IPS-18a (cell line): ENCODE measurements around the gene CXorf49B.
"Not testable (repeated sequence)": the region's sequence is repeated elsewhere in the genome, so short reads cannot be mapped to it uniquely, and the experiment has no call there.

Source experiments
- H3K27ac ChIP-seq: one replicate; pipeline ENCODE4 v1.5.1; 2013; ENCODE audit warnings: low read length
- H3K27me3 ChIP-seq: one replicate; pipeline ENCODE4 v1.6.1; 2013; ENCODE audit warnings: mild to moderate bottlenecking, low read length; ENCODE audit not compliant: control insufficient read depth, insufficient read depth
- H3K36me3 ChIP-seq: one replicate; pipeline ENCODE4 v1.6.1; 2013; ENCODE audit warnings: low read depth, low read length; ENCODE audit not compliant: control insufficient read depth
- H3K4me1 ChIP-seq: one replicate; pipeline ENCODE4 v1.6.1; 2013; ENCODE audit warnings: low read depth, low read length; ENCODE audit not compliant: control insufficient read depth
- H3K4me3 ChIP-seq: one replicate; pipeline ENCODE4 v1.5.1; 2013; ENCODE audit warnings: low read length
- H3K9ac ChIP-seq: one replicate; pipeline ENCODE4 v1.6.1; 2013; ENCODE audit warnings: mild to moderate bottlenecking, low read length, moderate library complexity
- H3K9me3 ChIP-seq: one replicate; pipeline ENCODE4 v1.6.1; 2013; ENCODE audit warnings: low read depth, low read length; ENCODE audit not compliant: control insufficient read depth

The CXorf49B gene

GRCh38 chrX:71782225-71782949 lies 19.2 kb downstream of the CXorf49B start:
- not testable (repeated sequence) for H3K36me3 ChIP-seq, H3K27ac ChIP-seq, H3K9me3 ChIP-seq, H3K4me3 ChIP-seq, H3K27me3 ChIP-seq, H3K9ac ChIP-seq, H3K4me1 ChIP-seq

GRCh38 chrX:71782950-71783299 lies 19.8 kb downstream of the CXorf49B start:
- not testable (repeated sequence) for H3K27me3 ChIP-seq, H3K9me3 ChIP-seq, H3K4me3 ChIP-seq, H3K27ac ChIP-seq, H3K36me3 ChIP-seq, H3K9ac ChIP-seq, H3K4me1 ChIP-seq

- not testable (repeated sequence) for H3K27me3 ChIP-seq, H3K27ac ChIP-seq, H3K9me3 ChIP-seq, H3K4me3 ChIP-seq, H3K4me1 ChIP-seq, H3K9ac ChIP-seq, H3K36me3 ChIP-seq
Measured at GRCh38 chrX:71783569-71784347, 20.6 kb downstream of the CXorf49B start.

DNA sequence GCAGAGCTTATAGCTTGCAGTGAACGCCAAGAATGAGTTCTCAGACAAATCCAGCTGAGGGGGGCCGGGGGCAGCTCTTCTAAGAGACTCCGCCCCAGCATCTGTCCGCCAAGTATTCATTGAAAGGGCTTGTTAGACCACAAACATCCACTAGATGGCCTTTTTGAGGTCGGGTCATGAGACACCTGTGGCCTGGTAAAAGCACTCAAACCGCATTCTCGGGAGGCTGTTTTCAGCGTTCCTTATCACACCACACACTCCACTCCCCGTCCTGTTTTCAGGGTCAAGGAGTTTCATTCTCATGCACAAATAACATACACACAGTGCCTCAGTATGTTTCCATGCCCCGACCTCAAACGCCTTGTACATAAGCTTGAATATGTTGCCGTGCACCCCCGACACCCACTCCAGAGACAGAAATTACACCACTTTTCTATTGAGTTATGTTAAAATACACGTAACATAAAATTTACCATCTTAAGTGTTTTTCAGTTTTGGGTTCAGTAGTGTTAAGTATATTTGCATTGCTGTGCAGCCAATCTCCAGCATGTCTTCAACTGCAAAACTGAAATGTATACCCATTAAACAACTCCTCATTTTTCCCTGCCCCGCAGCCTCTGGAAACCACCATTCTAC lies 21.3 kb downstream of the CXorf49B start:
- H3K27ac ChIP-seq, H3K27me3 ChIP-seq, H3K4me3 ChIP-seq, H3K36me3 ChIP-seq, H3K4me1 ChIP-seq, H3K9ac ChIP-seq, H3K9me3 ChIP-seq: not testable (repeated sequence)

GRCh38 chrX:71806450-71806849 lies 43.3 kb downstream of the CXorf49B start:
- not testable (repeated sequence) for H3K4me1 ChIP-seq, H3K27ac ChIP-seq, H3K4me3 ChIP-seq, H3K27me3 ChIP-seq, H3K9me3 ChIP-seq, H3K9ac ChIP-seq, H3K36me3 ChIP-seq

DNA sequence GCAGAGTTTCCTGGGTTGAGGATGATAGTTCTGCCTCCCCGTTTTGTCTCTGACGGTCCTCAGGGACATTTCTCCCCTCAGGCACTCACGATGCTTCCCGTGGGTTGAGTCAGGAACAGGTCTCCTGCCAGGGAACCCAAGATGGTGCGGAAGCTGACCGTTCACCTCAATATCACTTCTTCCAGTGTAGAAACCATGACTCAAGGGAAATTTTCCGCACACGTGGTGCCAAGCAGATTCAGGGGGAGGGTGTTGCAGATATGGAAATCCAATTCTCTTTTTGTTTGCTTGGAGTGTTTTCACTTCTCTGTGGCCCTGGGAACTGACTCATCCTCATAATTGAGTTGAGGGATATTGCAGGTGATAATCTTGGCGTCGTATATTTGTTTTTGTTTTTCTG lies 46.7 kb downstream of the CXorf49B start:
- no peaks in the 10 kb centered on the region for H3K4me1 ChIP-seq
- H3K27ac ChIP-seq, result no peak overlapping the region
- no peak overlapping the region for H3K4me3 ChIP-seq
- H3K36me3 ChIP-seq, result no peaks in the 10 kb centered on the region
- H3K9me3 ChIP-seq, result peaks cover 10% of the 10 kb centered on the region
- H3K27me3 ChIP-seq, result no peaks in the 10 kb centered on the region
- no peak overlapping the region for H3K9ac ChIP-seq

DNA sequence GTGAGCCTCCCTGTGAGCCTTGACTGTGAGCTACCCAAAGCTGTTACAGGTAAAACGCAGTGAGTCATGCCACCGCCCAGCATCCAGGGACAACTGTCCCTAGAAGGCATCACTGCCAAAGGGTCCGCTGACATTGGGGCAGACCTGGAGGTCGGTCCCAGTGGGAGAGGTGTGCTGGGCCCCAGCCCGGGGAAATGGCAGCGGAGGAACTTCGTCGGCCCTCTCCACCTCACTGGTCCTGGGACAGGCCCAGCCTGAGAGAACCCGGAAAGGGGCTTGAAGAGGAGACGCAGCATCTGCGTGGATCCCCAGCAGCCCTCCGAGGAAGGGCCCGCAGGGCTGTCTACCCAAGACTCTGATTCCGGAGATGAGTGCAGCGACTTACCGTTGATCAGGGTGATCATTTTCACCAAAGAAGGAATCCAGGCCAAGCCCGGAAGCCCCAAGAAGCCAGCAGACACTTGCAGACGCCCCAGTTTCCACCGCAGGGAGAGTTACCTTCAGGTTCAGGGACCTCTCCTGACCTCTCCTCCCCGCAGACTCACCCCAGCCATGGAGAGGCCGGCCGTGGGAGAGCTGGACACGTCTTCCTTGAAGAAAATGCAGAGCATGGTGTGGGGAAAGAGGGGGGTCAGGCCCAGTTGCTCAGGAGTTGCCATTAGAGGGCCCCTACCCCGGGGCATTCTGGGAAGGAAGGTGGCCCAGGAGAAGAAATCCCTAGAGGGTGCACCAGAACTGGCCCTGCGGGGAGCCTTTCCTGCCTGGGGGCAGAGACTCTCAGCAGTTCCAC lies 51.2 kb downstream of the CXorf49B start:
- H3K36me3 ChIP-seq, result no peaks in the 10 kb centered on the region
- no peak overlapping the region for H3K27ac ChIP-seq
- no peak overlapping the region for H3K9ac ChIP-seq
- no peak overlapping the region for H3K4me3 ChIP-seq
- H3K9me3 ChIP-seq, result peaks cover 10% of the 10 kb centered on the region
- H3K4me1 ChIP-seq, result no peaks in the 10 kb centered on the region
- no peaks in the 10 kb centered on the region for H3K27me3 ChIP-seq

GRCh38 chrX:71815121-71815905 lies 52.2 kb downstream of the CXorf49B start:
- H3K4me3 ChIP-seq, result no peak overlapping the region
- H3K27ac ChIP-seq, result no peak overlapping the region
- H3K9ac ChIP-seq, result no peak overlapping the region
- no peaks in the 10 kb centered on the region for H3K36me3 ChIP-seq
- no peaks in the 10 kb centered on the region for H3K4me1 ChIP-seq
- H3K9me3 ChIP-seq, result peaks cover 10% of the 10 kb centered on the region
- no peaks in the 10 kb centered on the region for H3K27me3 ChIP-seq

DNA sequence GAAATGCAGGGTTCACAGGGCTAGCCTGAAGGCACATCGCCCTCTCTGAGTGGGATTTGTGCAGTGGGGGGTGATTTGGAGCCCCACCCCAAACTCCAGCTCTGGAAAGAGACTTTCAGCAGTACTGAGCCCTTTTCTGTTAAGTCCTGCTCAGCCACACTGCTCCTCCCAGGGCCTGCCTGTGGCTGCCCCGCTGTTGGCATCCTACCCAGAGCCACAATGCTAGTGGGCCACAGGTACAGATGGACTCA lies 52.7 kb downstream of the CXorf49B start:
- no peaks in the 10 kb centered on the region for H3K4me1 ChIP-seq
- no peak overlapping the region for H3K4me3 ChIP-seq
- H3K27ac ChIP-seq, result no peak overlapping the region
- no peaks in the 10 kb centered on the region for H3K36me3 ChIP-seq
- H3K9me3 ChIP-seq, result peaks cover 10% of the 10 kb centered on the region
- no peaks in the 10 kb centered on the region for H3K27me3 ChIP-seq
- H3K9ac ChIP-seq, result no peak overlapping the region
